ENCODE data around the gene ZFPL1.

The ZFPL1 gene

DNA sequence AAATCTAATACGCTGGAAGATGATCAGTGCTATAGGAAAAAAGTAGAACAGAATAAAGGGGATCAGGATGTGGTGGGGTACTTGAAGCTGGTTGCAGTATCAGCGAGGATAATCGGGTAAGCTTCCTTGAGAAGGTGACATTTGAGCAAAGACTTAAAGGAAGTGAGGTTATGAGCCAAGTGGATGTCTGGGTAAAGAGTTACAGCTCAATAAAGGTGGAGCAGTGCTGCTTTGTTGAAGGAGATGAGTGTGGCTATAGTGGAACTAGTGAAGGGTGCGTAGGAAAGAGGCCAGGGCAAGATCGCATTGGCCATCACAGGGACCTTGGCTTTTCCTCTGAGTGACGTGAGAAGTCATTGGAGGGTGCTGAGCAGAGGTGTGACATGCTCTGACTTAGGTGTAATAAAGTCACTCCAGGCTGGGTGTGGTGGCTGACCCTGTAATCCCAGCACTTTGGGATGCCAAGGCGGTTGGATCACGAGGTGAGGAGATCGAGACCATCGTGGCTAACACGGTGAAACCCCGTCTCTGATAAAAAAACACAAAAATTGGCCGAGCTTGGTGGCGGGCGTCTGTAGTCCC is 52.6 kb downstream of the ZFPL1 start:
- in situ Hi-C loops (cut with HindIII; ENCODE audit: low sequenced_read_pairs), result no loop called here
- TF ChIP-seq, protein P1, sequence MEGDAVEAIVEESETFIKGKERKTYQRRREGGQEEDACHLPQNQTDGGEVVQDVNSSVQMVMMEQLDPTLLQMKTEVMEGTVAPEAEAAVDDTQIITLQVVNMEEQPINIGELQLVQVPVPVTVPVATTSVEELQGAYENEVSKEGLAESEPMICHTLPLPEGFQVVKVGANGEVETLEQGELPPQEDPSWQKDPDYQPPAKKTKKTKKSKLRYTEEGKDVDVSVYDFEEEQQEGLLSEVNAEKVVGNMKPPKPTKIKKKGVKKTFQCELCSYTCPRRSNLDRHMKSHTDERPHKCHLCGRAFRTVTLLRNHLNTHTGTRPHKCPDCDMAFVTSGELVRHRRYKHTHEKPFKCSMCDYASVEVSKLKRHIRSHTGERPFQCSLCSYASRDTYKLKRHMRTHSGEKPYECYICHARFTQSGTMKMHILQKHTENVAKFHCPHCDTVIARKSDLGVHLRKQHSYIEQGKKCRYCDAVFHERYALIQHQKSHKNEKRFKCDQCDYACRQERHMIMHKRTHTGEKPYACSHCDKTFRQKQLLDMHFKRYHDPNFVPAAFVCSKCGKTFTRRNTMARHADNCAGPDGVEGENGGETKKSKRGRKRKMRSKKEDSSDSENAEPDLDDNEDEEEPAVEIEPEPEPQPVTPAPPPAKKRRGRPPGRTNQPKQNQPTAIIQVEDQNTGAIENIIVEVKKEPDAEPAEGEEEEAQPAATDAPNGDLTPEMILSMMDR (IDR thresholded peaks at IDR 0.05; ENCODE audit: low read depth, low read length), result no peak
- no peak for DNase-seq (ENCODE audit: low read depth, low spot score)
- H3K4me3 ChIP-seq (ENCODE audit: low read depth, low read length), result no peak overlapping the region
